Endothelial cell of umbilical vein (primary cell): ENCODE measurements around the gene ADAT3.

ENCODE experiments used
- CTCF ChIP-seq, 2 donors: IDR thresholded peaks; 1 replicate in 1 of 2; 2 replicates in 1 of 2; pipeline ENCODE4 v1.5.1; 2011; ENCODE audit warnings: low read length in 2 of 2, mild to moderate bottlenecking in 2 of 2, moderate library complexity in 2 of 2, control low read depth in 1 of 2, inconsistent platforms in 1 of 2, low read depth in 1 of 2; ENCODE audit not compliant: insufficient read depth in 1 of 2; ENCODE audit errors: extremely low read depth in 1 of 2
- EZH2 ChIP-seq: IDR thresholded peaks from 2 replicates; pipeline ENCODE4 v1.6.1; 2012; ENCODE audit warnings: borderline replicate concordance, low read depth, mild to moderate bottlenecking, moderate library complexity, low read length, inconsistent platforms; ENCODE audit not compliant: severe bottlenecking
- FOS ChIP-seq: IDR thresholded peaks from 2 replicates; pipeline ENCODE4 v1.6.1; 2011; ENCODE audit warnings: mild to moderate bottlenecking, low read length, moderate library complexity, borderline replicate concordance; ENCODE audit not compliant: insufficient read depth
- GATA2 ChIP-seq: IDR thresholded peaks from 2 replicates; pipeline ENCODE4 v1.7.0; 2011; ENCODE audit warnings: low read depth, mild to moderate bottlenecking, moderate library complexity, mixed read lengths, low read length; ENCODE audit not compliant: insufficient read length, insufficient read depth
- MAX ChIP-seq: IDR thresholded peaks from 2 replicates; pipeline ENCODE4 v1.6.1; 2011; ENCODE audit not compliant: insufficient read depth, insufficient read length
- POLR2A ChIP-seq: IDR thresholded peaks from 2 replicates; pipeline ENCODE4 v1.6.1; 2012; ENCODE audit warnings: low read depth, mild to moderate bottlenecking, control low read depth, low read length

- TF ChIP-seq GATA2 (no peak), CTCF (IDR thresholded peaks at IDR 0.05; ENCODE audit: extremely low read depth in 1 of 2, insufficient read depth in 1 of 2, low read depth in 1 of 2, low read length in 2 of 2) (no peak), POLR2A (no peak), MAX (no peak), FOS (no peak), EZH2 (no peak)
Observed at GRCh38 chr19:1904860-1905109, 414 bp upstream of the ADAT3 start.
